ENCODE results near the gene TSTD1.

Gene TSTD1, protein sequence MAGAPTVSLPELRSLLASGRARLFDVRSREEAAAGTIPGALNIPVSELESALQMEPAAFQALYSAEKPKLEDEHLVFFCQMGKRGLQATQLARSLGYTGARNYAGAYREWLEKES

DNA sequence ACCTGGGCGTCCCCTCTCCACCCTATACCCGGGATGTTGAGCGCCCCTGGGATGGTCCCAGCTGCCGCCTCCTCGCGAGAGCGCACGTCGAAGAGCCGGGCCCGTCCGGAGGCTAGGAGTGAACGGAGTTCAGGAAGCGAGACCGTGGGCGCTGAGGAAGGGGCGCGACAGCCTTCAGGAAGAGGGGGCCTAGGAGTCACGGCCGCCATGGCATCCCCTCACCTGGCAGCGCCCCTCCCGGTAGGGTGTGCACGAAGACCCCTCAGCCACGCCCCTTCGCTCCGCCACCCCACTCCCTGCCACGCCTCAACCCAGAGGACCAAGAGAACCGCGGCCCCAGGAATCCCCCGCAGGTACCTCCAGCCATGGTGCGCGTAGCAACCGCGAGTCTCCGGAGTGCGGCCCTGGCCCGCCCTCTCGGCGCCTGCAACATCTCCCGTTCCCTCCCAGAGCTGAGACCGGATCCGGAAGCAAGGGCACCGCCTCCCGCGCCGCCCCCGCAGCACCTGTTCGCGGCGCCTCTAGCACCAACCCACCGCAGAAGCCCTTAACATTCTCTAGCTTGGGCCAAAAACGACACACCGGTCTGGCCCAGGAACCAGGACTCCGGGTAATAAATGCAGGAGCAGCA lies at the start of gene TSTD1:
Gene TSTD1 (minus strand): TSS at position 442 of the 631 bp plus-strand sequence. CDS start 75 bp downstream, at position 367.
- DNase-seq: peak; percentile 91

DNA sequence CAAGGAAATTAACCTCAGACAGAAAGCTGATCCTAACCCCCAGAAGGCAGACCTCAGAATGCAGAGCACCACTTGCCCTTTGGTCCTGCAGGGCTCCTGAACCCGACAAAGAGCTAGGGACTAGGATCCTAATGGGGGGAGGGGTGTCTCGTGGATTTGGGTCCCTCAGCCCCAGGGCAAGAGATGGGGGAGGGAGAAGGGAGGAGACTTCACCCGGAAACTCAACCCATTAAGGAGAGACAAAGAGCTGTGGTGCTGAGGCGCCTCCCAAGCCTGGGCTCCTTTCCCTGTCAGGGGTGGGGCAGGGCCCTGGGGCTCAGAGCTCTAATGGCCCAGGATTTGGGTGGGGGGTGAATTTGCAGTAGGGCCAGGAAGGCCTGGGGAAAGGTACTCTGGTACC lies 47.7 kb upstream of the TSTD1 start:
- DNase-seq: no peak

DNA sequence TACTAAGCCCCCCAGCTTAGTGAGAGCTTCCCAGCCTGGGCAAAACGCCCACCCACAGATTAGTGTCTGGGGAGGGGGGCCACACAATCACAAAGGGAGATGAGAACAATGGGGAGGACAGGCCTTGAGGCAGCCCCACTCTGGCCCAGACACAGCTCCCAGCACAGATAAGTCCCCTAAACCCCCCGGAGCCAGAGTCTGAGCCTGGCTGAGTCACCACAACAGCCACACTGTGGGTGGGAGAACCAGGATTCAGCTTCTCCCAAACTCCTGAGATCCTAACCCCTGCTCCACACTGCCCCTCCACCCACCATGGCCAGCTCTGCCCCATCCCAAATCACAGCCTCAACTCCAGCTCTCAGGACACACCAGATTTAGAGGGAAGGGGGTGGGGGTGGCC lies 46.4 kb upstream of the TSTD1 start:
- no peak for DNase-seq

DNA sequence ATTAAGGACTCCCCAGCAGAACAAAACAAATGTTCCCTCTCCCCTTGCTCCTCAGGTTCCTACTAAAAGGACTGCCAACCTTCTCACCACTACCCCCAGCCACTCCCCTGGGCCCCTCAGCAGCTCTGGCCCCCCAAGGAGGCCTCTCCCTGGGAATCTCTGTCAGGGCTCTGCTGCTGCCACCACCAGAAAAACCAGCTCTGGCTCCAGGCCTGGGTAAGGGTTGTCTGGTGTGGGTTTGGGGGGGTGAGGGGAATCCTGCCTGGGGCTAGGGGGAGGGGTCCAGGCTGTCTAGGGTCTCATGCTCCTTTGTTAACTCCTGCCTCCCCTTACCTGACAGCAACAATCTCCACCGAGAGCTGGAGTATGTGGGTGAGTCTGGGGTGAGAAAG lies 45.8 kb upstream of the TSTD1 start:
- no peak for DNase-seq

DNA sequence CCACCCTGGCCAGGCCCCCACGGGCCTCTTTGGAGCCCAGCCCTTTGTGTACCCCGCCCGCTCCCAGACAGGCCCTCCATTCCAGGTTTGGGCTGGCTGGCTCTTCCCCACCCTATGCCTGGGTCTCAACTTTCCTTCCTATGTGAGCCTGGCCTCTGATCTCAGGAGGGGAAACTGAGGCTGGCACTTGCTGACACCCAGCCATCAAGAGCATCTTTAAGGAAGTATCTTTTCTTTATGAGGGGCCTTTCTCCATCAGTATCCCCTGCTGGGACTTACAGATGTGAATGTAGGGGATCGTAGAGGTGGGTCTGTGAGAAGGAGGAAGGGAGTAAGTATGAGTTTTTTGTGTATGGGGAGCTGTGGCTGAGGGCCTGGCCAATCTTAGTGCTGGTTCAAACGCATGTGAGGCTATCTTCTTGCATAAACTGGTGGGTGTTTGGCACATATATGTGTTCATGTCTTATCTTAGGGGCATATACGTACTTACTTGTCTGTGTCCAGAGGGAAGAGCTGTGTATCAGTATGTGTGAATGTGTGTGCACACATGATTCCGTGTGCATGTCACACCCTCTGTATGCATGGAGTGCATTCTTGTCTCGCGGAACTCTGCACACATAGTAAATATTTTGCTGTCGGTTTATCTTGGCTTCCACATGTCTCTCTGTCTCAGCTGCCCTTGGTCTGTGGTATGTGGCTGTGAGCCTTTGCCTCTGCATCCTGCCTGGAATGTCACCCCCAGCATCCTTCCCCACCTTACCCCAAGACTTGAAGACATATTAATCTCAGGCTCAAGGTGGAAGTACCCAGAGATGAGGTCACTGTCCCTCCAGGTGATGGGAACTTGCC lies 45.2 kb upstream of the TSTD1 start:
- DNase-seq: no peak

DNA sequence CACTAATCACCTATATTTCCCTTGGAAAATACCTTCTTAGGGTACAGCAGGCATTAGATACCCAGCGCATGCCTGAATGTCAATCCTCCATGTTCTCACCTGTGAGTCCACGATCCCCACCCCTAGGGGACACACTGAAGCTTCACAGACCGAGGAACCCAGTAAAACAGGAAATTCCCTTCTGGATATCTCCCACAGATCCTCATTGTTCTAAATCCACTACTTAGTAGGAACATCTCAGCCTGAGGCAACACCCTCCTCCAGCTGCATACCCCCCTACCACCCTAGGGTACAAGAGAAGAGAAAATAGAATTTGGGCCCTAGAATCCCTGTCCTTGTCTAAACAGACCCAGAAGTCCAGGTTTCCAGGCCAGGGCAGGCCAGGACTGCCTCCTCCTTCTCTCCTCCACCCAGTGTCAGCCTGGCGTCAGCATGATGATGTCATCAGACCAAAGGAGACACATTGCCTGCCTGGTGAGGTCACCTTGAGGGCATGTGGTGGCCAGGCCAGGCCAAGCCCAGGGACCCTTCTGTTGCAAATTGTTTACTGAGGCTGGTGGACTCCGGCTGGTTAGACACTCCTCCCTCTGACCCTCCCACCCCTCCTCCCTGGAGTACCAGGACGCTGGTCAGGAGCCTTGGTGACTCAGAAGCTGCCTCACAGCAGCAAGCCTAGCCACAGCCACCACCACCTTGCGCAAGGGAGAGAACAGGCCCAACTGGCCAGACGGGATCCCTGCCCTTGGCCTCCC lies 44.4 kb upstream of the TSTD1 start:
- DNase-seq: no peak

DNA sequence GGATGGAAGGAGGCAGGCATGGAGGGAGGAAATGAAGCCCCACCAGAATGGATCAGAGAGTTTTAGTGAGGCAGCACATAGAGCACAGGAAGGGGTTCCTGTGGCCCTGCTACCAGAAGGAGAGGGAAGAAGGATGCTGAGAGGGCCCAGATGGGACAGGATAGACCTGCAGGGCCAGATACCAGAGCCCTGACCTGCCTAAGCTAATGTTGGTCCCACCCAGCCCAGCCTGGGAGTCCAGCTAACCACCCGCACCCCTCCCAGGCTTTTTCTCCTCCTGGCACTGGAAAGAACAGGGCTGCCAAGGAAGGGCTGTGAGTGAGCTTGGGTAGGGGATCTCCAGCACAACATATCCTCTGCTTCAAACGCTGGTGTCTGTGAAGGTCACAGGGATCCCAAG lies 43.7 kb upstream of the TSTD1 start:
- no peak for DNase-seq

DNA sequence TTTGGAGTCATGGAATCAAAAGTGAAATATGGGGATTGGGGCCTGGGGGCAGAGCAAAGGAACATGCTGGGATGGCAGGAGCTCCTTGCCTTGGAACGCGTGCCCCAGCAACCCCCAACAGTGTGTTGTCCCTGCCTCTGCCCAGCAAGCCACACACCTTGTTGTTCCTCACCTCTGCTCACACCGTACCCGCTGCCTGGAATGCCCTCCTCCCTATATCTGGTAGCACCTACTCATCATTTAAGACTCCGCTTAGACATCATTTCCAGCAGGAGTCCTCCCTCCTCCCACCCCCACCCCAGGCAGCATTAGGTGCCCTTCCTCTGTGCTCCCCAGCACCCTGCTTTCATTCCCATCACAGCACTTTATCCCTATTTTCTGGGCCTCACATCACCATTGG lies 42.8 kb upstream of the TSTD1 start:
- DNase-seq: no peak

DNA sequence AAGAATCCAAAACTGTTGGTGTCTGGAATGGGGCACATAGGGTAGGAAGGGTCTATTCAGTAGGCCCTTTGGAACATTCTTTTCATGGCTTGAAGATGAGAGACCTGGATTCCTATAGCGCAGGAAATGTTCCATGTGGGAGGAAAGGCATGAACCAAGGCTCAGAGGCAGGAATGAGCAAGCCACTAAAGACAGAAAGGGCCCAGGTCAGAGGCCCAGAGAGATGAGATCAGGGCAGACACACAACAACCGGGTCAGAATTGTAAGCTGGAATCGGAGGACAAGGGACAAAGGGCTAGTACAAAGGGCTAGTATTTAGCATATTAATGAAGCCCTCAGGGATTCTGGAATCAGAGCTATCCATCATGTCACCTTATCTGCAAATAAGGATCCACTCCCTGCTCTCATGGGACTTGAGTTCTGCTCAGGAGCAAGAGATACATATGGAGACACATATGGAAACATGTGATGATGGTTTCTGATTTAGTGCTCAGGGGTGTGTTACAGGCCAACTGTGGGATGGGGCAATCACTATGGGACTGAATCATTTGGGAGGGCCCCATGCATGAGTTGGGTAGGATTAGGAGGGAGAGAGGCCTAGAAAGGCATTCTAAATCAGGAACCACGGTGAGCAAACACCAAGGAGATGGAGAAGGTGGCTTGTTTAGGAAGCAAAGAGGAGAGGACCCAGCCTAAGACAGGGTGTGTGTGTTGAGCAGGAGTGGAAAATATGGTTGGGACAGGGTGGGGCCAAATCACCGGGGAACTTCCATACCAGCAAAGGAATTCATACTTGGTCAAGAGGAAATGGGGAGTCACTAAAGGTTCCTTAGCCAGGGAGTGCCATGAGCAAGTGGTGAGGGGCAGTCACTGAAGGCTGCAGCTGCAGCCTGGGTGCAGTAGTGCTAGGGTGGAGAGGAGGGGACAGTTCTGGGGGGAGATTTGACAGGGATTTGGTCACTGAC lies 42.0 kb upstream of the TSTD1 start:
- DNase-seq: no peak

DNA sequence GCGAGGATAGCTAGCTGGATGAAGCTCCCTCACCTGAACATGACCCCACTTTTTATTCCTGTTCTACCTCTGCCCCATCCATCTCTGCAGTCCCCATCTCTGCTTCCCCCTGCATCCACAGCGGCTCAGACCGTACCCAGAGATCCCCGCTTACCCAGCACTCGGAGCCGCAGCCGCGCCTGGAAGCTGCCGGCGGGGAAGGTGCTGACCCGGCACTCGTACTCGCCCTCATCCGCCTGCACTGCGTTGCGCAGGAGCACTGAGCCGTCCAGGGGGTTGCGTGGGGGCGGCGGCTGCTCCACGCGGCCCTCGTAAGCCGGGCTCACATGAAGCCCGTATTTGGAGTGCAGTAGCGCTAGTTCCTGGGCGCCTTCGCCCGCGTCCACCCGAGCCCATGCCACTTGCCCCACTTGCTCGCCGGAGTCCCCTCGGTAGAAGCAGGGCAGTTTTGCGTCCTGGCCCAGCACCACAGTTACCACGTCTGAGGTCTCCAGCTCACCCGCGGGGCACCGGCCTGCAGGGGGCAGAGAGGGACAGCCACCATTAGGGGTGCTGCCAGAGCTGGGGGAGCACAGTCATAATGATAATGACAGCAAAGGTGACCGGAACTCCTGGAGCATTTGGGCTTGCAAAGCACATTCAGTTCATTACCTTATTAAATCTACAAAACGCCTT lies 40.8 kb upstream of the TSTD1 start:
- no peak for DNase-seq

DNA sequence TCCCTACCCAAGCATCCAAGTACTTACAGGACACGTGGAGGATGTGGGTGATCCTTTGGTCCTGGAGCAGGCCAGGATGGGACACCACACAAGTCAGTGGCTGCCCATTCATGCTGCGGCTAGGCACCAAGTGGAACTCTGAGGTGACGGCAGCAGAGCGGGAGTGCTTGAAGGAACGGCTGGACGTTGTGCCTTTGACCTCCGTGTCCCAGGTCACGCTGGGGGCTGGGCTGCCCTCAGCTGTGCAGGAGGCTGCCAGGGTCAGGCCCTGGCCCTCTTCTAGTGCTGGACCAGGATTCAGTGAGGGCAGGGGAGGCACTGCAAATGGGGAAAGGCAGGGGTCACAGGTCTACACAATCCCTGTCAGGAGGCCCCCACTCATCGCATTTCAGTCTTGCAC lies 38.7 kb upstream of the TSTD1 start:
- no peak for DNase-seq

DNA sequence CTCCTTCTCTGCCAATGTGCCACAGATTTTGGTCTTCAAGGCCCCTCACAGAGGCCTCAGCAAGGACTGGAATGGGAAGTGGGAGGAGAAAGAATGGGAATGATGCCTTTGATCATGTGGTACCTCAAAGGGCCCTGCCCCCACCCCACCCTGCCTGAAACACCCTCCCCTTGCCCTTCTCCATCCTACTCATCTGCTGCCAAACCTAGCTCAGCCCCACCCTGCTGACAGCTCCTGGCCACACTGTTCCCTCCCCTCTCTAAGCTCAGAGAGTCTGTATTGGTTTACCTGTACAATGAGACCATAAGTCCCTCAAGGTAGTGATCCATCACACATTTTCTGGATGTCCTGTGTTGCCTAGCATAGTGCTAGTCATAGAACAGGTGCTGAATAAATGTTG lies 37.6 kb upstream of the TSTD1 start:
- DNase-seq: no peak

DNA sequence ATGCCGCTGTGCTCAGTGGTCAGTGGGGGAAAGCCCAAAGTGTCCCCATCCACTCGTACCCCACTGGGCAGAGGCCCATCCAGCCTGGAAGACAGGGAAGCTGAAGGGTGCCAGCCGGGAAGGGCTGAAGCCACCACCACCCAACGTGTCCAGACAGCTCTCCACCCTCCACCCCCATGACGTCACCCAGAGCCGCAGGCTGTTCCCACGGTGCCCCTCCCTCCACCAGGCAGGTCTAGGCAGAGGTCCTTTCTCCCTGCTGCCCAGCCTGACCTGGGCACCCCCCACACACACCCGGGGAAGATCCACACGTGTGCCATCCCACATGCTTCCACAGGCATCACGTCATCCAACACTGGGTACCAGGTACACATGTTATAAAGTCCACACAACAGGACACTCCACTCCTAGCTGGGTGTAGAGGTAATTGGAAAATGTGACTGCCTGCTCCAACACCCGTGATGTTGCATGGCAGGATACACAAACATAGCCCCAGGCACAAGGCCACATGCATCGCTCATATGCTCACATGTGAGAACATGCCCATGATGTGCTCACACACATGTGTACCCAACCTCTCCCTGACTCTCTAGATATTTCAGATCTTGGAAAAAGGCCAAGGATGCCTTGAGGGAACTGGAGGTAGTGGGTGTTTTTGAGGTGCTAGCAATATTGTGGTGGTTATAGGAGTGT lies 36.1 kb upstream of the TSTD1 start:
- DNase-seq: no peak

DNA sequence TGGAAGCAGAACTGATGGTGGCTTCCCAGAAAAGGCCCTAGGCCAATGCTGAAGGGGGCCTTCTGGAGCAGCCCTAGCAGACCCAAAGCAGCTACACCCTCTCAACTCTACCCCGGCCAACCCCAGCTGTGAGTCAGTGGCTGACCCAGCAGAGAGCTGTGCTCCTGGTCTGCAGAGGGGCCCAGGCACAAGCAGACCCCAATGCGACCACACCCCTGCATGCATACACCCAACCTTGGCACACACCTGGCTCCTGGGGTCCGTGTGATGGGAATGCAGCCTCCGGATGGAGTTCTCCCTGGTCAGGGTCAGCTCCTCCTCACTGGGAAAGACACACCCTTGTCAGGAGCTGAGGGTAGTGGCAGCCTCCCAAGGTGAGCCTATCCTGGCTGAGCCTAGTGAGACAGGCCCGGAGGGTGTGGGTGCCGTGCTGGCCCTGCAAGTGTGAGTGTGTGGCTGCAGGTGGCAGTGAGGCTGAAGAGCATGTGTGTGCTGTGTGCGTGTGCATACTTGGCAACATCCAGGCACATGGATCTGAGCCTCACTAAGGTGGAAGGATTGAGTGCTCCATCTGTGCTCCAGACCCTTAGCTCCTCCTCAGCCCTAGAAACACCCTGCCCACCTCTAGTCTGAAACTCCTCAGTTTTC lies 34.8 kb upstream of the TSTD1 start:
- DNase-seq: no peak

DNA sequence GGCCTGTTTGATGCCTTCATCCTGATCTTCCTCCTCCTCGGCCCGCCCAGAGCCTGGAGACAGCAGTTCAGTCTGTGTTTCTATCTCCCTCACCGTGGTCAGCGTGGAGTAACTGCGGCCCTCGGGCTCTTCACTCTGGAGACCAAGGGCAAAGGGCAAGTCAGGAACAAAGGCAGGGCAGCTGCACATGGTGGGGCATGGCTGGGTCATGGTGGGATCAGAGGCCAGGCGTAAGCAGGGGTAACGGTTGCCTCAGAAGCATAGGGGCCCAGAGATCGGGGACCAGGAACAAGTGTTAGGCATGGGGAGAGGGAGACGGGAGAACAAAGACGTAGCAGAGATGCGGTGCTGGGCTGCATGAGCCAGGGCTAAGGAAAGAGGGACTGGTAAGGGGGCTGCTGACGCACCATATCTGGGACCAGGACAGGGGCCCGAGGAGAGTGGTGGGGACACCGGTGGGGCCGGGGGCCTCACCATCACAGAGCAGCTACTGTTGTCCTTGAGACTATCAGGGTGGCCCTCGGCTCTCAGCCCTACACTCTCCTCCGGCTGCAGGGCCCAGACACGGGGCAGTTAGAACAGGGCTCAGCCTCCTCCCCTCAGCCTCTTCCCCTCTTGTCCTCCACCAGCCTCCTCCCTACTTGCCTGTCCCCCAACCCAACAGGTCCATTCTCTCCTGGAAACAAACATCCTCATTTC lies 34.1 kb upstream of the TSTD1 start:
- no peak for DNase-seq

DNA sequence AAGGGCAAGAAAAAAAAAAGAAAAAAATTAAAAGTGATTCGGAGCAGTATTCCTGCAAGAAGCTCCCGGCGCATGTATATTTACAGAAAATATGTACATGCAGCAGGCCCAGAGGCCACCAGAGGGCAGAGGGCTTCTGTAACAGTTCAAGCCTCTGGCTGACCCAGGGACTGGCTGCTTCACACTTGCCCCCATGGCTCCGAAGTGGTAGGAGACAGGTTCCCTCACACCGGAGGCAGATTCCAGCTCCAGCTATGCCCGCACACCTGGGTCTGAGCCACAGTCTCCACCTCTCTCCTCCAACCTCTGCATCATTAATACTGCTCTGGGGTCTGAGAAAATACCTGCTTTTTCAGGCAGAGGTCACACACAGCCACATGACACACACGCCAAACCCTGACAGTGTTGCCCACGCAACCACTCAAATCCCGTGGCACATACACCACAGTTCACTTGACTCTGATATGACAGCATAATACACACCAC lies 33.2 kb upstream of the TSTD1 start:
- peak; percentile 46 for DNase-seq

DNA sequence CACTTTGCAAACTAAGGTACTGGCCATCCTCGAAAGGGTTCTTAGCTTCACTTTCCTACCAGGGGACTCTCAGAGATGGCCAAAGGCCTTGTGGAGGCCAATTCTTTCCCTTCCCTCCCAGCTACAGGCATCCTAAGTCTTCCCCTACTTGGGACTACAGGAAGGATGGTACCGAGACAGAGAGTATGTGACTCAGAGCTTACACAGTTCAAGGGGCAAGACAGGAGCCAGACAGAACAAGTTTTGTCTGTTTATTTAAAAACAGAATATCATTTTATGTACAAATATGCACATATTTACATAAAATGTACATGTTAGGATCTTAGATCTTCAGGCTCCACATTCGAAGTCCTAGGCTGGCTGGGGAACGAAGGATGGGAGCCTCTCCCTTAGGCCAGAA lies 32.0 kb upstream of the TSTD1 start:
- no peak for DNase-seq

DNA sequence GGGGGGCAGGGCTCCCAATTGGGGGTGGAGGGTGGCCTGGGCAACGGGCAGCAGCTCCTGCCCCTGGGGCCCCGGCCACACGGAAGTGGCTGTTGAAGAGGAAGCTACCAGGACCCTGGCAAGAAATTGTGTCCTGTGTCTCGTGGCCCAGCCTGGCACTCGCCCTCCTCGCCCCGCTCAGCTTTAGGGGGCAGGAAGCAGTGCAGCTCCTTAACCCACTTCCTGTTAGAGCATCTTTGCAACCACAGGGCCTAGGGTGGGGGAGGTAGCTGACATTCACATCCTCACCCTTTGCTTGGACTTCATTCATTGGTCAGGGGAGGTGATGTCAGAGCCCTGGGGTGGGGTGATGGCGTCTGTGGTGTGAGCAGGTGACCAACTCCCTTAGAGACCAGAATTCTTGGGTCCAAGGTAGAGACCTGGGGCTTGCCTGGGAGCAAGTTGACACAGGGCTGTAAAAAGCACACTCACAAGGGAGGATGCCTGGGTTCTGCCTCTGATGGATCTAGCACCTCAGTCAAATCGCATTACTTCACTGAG lies 31.0 kb upstream of the TSTD1 start, which contains the start of gene ARHGAP30:
Gene ARHGAP30 (minus strand): TSS at position 161 of the 540 bp plus-strand sequence. CDS start 267 bp downstream, outside the sequence.
- DNase-seq: peak; percentile 80

DNA sequence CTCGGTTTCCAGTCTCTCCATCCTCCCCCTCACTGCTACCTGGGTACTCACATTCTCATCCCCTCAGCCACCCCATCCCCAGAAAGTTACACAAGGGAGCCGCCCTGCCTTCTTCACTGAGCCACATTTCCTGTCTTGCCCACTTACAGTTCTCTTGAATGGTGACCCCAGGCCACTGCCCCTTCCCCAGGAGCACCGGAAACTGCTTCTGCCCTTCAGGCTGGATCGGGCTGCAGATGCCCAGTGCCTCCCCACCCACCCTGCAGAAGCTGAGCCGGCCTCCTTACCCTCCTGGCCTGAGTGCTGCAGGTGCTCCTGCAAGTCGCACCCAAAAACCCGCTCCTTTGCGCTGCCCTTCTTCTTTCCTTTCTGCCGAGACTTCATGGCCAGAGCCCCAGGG lies 30.5 kb upstream of the TSTD1 start:
- peak; percentile 12 for DNase-seq
